Sigmoid colon (tissue), 4 donors: ENCODE data around the gene FOLR2.

Experiments
- EP300 ChIP-seq, 4 donors: sonication (generic); formaldehyde crosslinking; IDR thresholded peaks; one replicate each; pipeline ENCODE4 v1.6.1; 2017; ENCODE audit warnings: antibody characterized with exemption in 4 of 4
- POLR2A ChIP-seq, 2 donors: fragments of 450-650 bp; IDR thresholded peaks; one replicate each; pipeline ENCODE4 v1.6.1; 2016; ENCODE audit warnings: antibody characterized with exemption in 2 of 2, mild to moderate bottlenecking in 2 of 2, moderate library complexity in 2 of 2
- POLR2AphosphoS5 ChIP-seq, 4 donors: sonication (generic); formaldehyde crosslinking; IDR thresholded peaks; one replicate each; pipeline ENCODE4 v1.6.1; 2017; ENCODE audit warnings: antibody characterized with exemption in 4 of 4
- TF ChIP-seq, protein P1 (sequence below), 4 experiments: fragments of 450-650 bp in 3 of 4; fragments of 200-600 bp in 1 of 4; IDR thresholded peaks; one replicate each; pipeline ENCODE4 v1.5.1; 2016 to 2019; ENCODE audit warnings: antibody characterized with exemption in 4 of 4, mild to moderate bottlenecking in 3 of 4, moderate library complexity in 2 of 4

DNA sequence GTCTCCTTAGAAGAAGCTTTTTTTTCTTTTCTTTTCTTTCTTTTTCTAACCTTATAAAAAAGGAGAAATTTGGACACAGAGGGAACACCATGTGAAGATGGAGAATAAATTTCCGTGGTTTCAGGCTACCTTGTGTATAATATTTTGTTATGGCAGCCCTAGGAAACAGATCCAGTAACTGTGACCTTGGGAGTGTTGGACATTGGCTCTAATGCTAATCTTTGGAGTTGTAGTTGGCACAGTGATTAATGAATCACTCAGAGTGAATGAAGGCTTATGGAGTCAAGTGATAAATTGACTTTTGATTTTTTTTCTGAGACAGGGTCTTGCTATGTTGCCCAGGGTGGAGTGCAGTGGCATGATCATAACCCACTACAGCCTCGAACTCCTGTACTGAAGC is 42.9 kb downstream of the FOLR2 start:
- TF ChIP-seq, protein P1, sequence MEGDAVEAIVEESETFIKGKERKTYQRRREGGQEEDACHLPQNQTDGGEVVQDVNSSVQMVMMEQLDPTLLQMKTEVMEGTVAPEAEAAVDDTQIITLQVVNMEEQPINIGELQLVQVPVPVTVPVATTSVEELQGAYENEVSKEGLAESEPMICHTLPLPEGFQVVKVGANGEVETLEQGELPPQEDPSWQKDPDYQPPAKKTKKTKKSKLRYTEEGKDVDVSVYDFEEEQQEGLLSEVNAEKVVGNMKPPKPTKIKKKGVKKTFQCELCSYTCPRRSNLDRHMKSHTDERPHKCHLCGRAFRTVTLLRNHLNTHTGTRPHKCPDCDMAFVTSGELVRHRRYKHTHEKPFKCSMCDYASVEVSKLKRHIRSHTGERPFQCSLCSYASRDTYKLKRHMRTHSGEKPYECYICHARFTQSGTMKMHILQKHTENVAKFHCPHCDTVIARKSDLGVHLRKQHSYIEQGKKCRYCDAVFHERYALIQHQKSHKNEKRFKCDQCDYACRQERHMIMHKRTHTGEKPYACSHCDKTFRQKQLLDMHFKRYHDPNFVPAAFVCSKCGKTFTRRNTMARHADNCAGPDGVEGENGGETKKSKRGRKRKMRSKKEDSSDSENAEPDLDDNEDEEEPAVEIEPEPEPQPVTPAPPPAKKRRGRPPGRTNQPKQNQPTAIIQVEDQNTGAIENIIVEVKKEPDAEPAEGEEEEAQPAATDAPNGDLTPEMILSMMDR (IDR thresholded peaks at IDR 0.05): no peak
- TF ChIP-seq POLR2A (IDR thresholded peaks at IDR 0.05): no peak
- TF ChIP-seq POLR2AphosphoS5 (IDR thresholded peaks at IDR 0.05): no peak
- no peak for TF ChIP-seq EP300 (IDR thresholded peaks at IDR 0.05)
